SK-N-SH (cell line): ENCODE measurements around the gene MCM5. TPM values are rescaled to one million over a fixed set of nuclear protein-coding genes. Genes with fewer than 3 reads are reported as not detected.
"Not testable (repeated sequence)": the region's sequence is repeated elsewhere in the genome, so short reads cannot be mapped to it uniquely, and the experiment has no call there.

ENCODE experiments used
- CTCF ChIA-PET: fragments of 300-600, 350-600 bp; formaldehyde crosslinking; extraction: SDS; loops from one replicate; lab custom pipeline; 2021; lab: Yijun Ruan, JAX
- POLR2A ChIA-PET: fragments of 350-600 bp; sonication (Branson Sonifier 250); formaldehyde crosslinking; extraction: SDS; loops from one replicate; lab custom pipeline; 2020; ENCODE audit warnings: antibody characterized with exemption, inconsistent platforms; lab: Yijun Ruan, JAX
- DNase-seq: peaks from one replicate; pipeline ENCODE4 v3.0.0; 2012
- H2AFZ ChIP-seq: fragments of 200-600 bp; sonication (generic); 2 replicates; pipeline ENCODE4 v1.8.1; 2016; ENCODE audit warnings: antibody characterized with exemption, mild to moderate bottlenecking, low read depth
- H3F3A ChIP-seq: fragments of 200-600 bp; sonication (generic); replicated peaks from 2 replicates; pipeline ENCODE3; 2016; ENCODE audit warnings: antibody characterized with exemption, mild to moderate bottlenecking; ENCODE audit not compliant: insufficient read depth
- H3K27ac ChIP-seq, 2 experiments: fragments of 200-500 bp in 1 of 2; fragments of 200-600 bp in 1 of 2; sonication (Bioruptor generic) in 1 of 2; sonication (generic), shearing (Covaris generic) in 1 of 2; 2 replicates each; pipeline versions ENCODE4 v1.5.1 to v1.6.1; 2014 to 2016; ENCODE audit warnings: low read depth in 2 of 2, inconsistent platforms in 1 of 2, low read length in 1 of 2, mild to moderate bottlenecking in 1 of 2, mixed read lengths in 1 of 2
- H3K27me3 ChIP-seq: fragments of 200-600 bp; sonication (generic), shearing (Covaris generic); 2 replicates; pipeline ENCODE4 v1.6.1; 2016; ENCODE audit warnings: mixed run types; ENCODE audit not compliant: insufficient read depth
- H3K36me3 ChIP-seq, 2 experiments: fragments of 200-500 bp in 1 of 2; fragments of 200-600 bp in 1 of 2; sonication (Bioruptor generic) in 1 of 2; sonication (generic) in 1 of 2; replicated peaks in 1 of 2; 2 replicates each; pipeline versions ENCODE3 to v1.5.1; 2014 to 2016; ENCODE audit warnings: low read length in 1 of 2, mild to moderate bottlenecking in 1 of 2; ENCODE audit not compliant: insufficient read depth in 2 of 2, control insufficient read depth in 1 of 2
- H3K4me1 ChIP-seq, 2 experiments: fragments of 200-500 bp in 1 of 2; fragments of 200-600 bp in 1 of 2; sonication (Bioruptor generic) in 1 of 2; sonication (generic), shearing (Covaris generic) in 1 of 2; 2 replicates each; pipeline versions ENCODE4 v1.5.1 to v1.6.1; 2014 to 2016; ENCODE audit warnings: low read depth in 1 of 2, low read length in 1 of 2, mixed run types in 1 of 2; ENCODE audit not compliant: insufficient read depth in 2 of 2, control insufficient read depth in 1 of 2
- H3K4me2 ChIP-seq: fragments of 200-600 bp; sonication (generic), shearing (Covaris generic); 2 replicates; pipeline ENCODE4 v1.6.1; 2017; ENCODE audit warnings: mixed run types
- H3K4me3 ChIP-seq, 2 experiments: fragments of 200-500 bp in 1 of 2; fragments of 200-600 bp in 1 of 2; sonication (Bioruptor generic) in 1 of 2; sonication (generic), shearing (Covaris generic) in 1 of 2; 2 replicates each; pipeline versions ENCODE4 v1.5.1 to v1.8.1; 2014 to 2016; ENCODE audit warnings: low read depth in 2 of 2, inconsistent platforms in 1 of 2, low read length in 1 of 2, mild to moderate bottlenecking in 1 of 2, mixed read lengths in 1 of 2, moderate library complexity in 1 of 2
- H3K79me2 ChIP-seq: fragments of 200-600 bp; sonication (generic); 2 replicates; pipeline ENCODE4 v1.8.1; 2017; ENCODE audit warnings: mild to moderate bottlenecking; ENCODE audit not compliant: insufficient read depth
- H3K9ac ChIP-seq: fragments of 200-600 bp; sonication (generic); 2 replicates; pipeline ENCODE4 v1.6.1; 2017; ENCODE audit warnings: mixed run types
- H3K9me2 ChIP-seq: fragments of 200-600 bp; sonication (generic); 2 replicates; pipeline ENCODE4 v1.6.1; 2017; ENCODE audit warnings: mixed run types
- H3K9me3 ChIP-seq: fragments of 200-600 bp; sonication (generic); 2 replicates; pipeline ENCODE4 v1.6.1; 2017; ENCODE audit warnings: mixed run types, mild to moderate bottlenecking, moderate library complexity
- H4K20me1 ChIP-seq: fragments of 200-600 bp; sonication (generic); 2 replicates; pipeline ENCODE4 v1.6.1; 2017; ENCODE audit warnings: mild to moderate bottlenecking, mixed run types; ENCODE audit not compliant: insufficient read depth
- ELF1 ChIP-seq: IDR thresholded peaks from 2 replicates; pipeline ENCODE4 v1.4.0; 2012
- MEF2A ChIP-seq: IDR thresholded peaks from 2 replicates; pipeline ENCODE4 v1.4.0; 2012; ENCODE audit warnings: low read depth, borderline replicate concordance
- TAF1 ChIP-seq: IDR thresholded peaks from 2 replicates; pipeline ENCODE4 v1.6.1; 2012; ENCODE audit warnings: low read depth, mild to moderate bottlenecking, low read length, moderate library complexity, borderline replicate concordance
- WGBS: methylation state at CpG from one replicate; pipeline ENCODE4 v1.1.6; 2017; ENCODE audit warnings: low lambda C conversion rate; 5-methylcytosine and 5-hydroxymethylcytosine counted together
- polyA plus RNA-seq, 3 experiments: library from polyadenylated mRNA; depleted of rRNA; stranded (reverse); fragments of >200 nt; gene quantifications; 2 replicates each; pipeline ENCODE4 v1.2.3, GENCODE V29; 2012
- TF ChIP-seq, protein P1 (sequence below): fragments of 200-600 bp; sonication (generic); IDR thresholded peaks from 2 replicates; pipeline ENCODE4 v1.6.1; 2017; ENCODE audit warnings: antibody characterized with exemption, mild to moderate bottlenecking, moderate library complexity
- TF ChIP-seq, protein P2 (sequence below): IDR thresholded peaks from 2 replicates; pipeline ENCODE4 v1.4.0; 2012; ENCODE audit warnings: low read depth, borderline replicate concordance

The MCM5 gene
- polyA plus RNA-seq, 1 of the 3 experiments (the other 2 are of a cell fraction): 42.9 TPM

DNA sequence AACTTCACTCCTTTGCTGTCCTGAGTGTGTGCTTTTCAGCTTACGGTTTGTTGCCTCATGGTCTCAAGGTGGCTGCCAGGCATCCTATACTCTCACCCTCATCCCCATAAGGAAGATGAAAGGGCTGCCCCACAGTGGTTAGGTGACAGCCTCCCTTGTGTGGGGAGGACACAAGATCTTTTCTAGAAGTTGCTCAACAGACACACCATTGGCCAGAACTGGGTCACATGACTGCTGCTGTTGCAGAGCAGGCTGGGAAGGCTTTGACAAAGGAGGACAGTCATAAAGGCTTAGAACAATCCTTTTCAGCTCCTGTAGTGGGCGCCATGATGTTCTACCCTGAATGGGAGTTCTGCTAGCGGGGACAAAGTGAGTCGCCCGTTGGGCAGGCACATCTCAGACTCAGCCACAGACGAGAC is 71.0 kb downstream of the MCM5 start:
- Histone ChIP-seq H3K79me2 (no peaks in the 10 kb centered on the region), H4K20me1 (no peaks in the 10 kb centered on the region), H3K36me3 (no peaks in the 10 kb centered on the region), H3K9me2 (no peaks in the 10 kb centered on the region), H3K9ac (no peak overlapping the region), H3K27me3 (no peaks in the 10 kb centered on the region), H3K27ac (no peak overlapping the region; a peak in 1 of 4 replicates), H3F3A (peaks cover 4% of the 10 kb centered on the region), H3K4me2 (no peak overlapping the region), H2AFZ (no peak overlapping the region), H3K4me3 (no peak overlapping the region), H3K9me3 (no peaks in the 10 kb centered on the region), H3K4me1 (peaks cover 7 to 11% of the 10 kb centered on the region in 2 experiments; a peak in 3 of 4 replicates)
- WGBS: 83% methylated on average over 5 of the region's 6 CpGs
- CTCF ChIA-PET: no interaction called here
- POLR2A ChIA-PET: no interaction called here
- no peak for DNase-seq
- TF ChIP-seq ELF1 (no peak), MEF2A (no peak)
- TF ChIP-seq, protein P1, sequence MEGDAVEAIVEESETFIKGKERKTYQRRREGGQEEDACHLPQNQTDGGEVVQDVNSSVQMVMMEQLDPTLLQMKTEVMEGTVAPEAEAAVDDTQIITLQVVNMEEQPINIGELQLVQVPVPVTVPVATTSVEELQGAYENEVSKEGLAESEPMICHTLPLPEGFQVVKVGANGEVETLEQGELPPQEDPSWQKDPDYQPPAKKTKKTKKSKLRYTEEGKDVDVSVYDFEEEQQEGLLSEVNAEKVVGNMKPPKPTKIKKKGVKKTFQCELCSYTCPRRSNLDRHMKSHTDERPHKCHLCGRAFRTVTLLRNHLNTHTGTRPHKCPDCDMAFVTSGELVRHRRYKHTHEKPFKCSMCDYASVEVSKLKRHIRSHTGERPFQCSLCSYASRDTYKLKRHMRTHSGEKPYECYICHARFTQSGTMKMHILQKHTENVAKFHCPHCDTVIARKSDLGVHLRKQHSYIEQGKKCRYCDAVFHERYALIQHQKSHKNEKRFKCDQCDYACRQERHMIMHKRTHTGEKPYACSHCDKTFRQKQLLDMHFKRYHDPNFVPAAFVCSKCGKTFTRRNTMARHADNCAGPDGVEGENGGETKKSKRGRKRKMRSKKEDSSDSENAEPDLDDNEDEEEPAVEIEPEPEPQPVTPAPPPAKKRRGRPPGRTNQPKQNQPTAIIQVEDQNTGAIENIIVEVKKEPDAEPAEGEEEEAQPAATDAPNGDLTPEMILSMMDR: peak; percentile 21; the same call in 1 of the 2 replicates
- TF ChIP-seq, protein P2, sequence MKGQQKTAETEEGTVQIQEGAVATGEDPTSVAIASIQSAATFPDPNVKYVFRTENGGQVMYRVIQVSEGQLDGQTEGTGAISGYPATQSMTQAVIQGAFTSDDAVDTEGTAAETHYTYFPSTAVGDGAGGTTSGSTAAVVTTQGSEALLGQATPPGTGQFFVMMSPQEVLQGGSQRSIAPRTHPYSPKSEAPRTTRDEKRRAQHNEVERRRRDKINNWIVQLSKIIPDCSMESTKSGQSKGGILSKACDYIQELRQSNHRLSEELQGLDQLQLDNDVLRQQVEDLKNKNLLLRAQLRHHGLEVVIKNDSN: 0 out of 2 replicates have a peak, but pooled peaks have one; percentile 26

DNA sequence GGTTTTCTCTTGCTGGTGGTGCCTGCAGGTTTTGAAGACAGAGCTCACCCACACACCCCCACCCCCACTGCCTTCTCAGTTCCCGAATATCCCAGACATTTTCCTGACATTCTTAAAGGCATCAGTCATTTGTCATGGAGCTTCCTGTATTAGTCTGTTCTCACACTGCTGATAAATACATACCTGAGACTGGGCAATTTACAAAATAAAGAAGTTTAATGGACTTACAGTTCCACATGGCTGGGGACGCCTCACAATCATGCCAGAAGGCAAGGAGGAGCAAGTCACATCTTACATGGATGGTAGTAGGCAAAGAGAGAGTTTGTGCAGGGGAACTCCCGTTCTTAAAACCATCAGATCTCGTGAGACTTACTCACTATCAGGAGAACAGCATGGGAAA is 71.6 kb downstream of the MCM5 start:
- 79% methylated on average over 4 of the region's 4 CpGs for WGBS
- H3K4me2 ChIP-seq, H3K27me3 ChIP-seq, POLR2A ChIA-PET, H3K4me3 ChIP-seq, H3K36me3 ChIP-seq, H3F3A ChIP-seq, H3K27ac ChIP-seq, H4K20me1 ChIP-seq, H3K9ac ChIP-seq, H3K79me2 ChIP-seq, H3K9me3 ChIP-seq, DNase-seq, H2AFZ ChIP-seq, H3K9me2 ChIP-seq: not testable (repeated sequence)
- CTCF ChIA-PET: interaction anchor here (1.0 kb wide), 1 partner anchor 40 kb away, joined by 3 read pairs; no protein-coding TSS in a partner anchor
- H3K4me1 ChIP-seq: peaks cover 11 to 14% of the 10 kb centered on the region in 2 experiments; a peak in 3 of 4 replicates

DNA sequence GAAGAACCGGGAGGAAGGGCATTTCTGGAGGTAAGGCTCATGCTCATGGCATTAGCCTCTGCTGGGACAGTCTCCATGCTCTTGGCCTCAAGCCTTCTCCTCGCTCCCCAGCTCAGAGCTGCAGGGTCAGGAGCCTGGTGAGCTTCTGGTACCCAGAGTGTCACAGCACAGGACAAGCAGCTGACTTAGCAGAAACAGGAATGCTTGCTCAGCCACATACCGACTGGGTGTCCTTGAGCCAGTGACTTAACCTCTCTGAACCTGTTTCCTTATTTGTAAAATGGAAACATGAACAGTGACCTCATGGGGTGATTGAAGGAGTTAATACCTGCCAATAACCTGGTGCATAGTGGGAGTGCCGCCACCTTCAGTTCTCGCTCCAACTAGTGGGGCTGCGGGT is 72.5 kb downstream of the MCM5 start:
- Histone ChIP-seq H3K9ac (no peak overlapping the region), H3K79me2 (no peaks in the 10 kb centered on the region), H3K9me2 (no peaks in the 10 kb centered on the region), H3K9me3 (no peaks in the 10 kb centered on the region), H3K27me3 (no peaks in the 10 kb centered on the region), H3K36me3 (no peaks in the 10 kb centered on the region), H2AFZ (no peak overlapping the region), H4K20me1 (no peaks in the 10 kb centered on the region), H3K27ac (no peak overlapping the region), H3K4me2 (no peak overlapping the region)
- ChIA-PET POLR2A (no interaction called here), CTCF (interaction anchor here (1.0 to 2.2 kb wide), 2 partner anchors 17 to 41 kb away, joined by 3 to 8 read pairs; no protein-coding TSS in a partner anchor)
- no peak for DNase-seq
- TF ChIP-seq TAF1: no peak
- TF ChIP-seq, all 33 proteins: peak for 0
- Histone ChIP-seq H3K4me3 (no peak overlapping the region), H3F3A (peaks cover 4% of the 10 kb centered on the region), H3K4me1 (peaks cover 13 to 23% of the 10 kb centered on the region in 2 experiments; a peak in 3 of 4 replicates)
- WGBS: 94% methylated on average over 5 of the region's 6 CpGs
